Erythroblast (primary cell): Measurements from ENCODE around the gene SORL1.

Experiments used
- GATA1 ChIP-seq: IDR thresholded peaks from 2 replicates; pipeline ENCODE4 v1.6.1; 2011; ENCODE audit warnings: low read depth, mild to moderate bottlenecking, control low read depth, low read length, moderate library complexity
- POLR2A ChIP-seq: IDR thresholded peaks from 2 replicates; pipeline ENCODE4 v1.6.1; 2011; ENCODE audit warnings: mild to moderate bottlenecking, low read length

DNA sequence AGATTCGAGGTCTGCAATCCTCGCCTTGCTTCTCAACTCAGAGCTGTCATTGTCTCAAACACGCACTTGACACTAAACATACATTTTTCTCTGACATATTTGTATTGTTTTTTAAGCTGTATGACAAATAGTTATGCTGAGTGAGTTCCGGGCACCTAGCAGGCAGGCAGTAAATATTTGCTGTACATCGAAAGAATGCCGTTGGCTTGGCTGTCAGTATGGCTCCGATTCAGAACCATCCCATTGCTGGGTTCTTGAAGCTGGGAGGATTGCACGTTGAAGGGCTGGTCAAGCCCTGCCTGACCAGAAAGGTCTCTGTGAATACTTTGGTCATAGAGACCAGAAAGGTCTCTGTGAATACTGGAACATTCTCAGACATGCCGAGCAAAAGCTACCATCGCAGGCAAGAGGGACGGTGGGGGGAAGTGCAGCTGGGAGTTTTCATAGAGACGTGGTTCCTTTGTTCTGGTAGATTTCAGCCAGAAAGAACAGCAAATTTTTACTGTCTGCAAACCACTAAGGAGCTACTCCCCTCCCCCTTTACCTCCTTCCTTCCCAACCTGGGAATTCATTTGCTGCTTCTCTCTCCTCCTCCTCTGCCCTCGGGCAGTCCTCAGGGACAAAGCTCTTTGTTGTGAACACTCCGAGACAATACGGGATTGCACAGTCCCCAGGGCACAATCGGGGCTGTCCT is 202.9 kb downstream of the SORL1 start:
- no peak for TF ChIP-seq POLR2A
- no peak for TF ChIP-seq GATA1
